Endodermal cell (in vitro differentiated cells): ENCODE data around the gene ATP12A. TPM values are rescaled to one million over a fixed set of nuclear protein-coding genes. Genes with fewer than 3 reads are reported as not detected.
A peak's percentile ranks its signal among the peaks of the same experiment; 100 is the strongest.

Source experiments
- DNase-seq: peaks from one replicate; pipeline ENCODE4 v3.0.0-alpha.2; 2017
- H3K27ac ChIP-seq: 2 replicates; pipeline ENCODE4 v1.5.1; 2013; ENCODE audit warnings: mild to moderate bottlenecking, low read depth, low read length, moderate library complexity
- H3K27me3 ChIP-seq: 2 replicates; pipeline ENCODE4 v1.6.1; 2013; ENCODE audit warnings: mild to moderate bottlenecking, low read length, moderate library complexity; ENCODE audit not compliant: insufficient read depth, control insufficient read depth, poor library complexity, severe bottlenecking
- H3K36me3 ChIP-seq: 2 replicates; pipeline ENCODE4 v1.7.0; 2013; ENCODE audit warnings: mild to moderate bottlenecking, low read length, moderate library complexity; ENCODE audit not compliant: control insufficient read depth, insufficient read depth
- H3K4me1 ChIP-seq: one replicate; pipeline ENCODE4 v1.7.0; 2013; ENCODE audit warnings: low read length; ENCODE audit not compliant: control insufficient read depth, insufficient read depth
- H3K4me3 ChIP-seq: 2 replicates; pipeline ENCODE4 v1.5.1; 2013; ENCODE audit warnings: mild to moderate bottlenecking, low read length, moderate library complexity
- H3K9ac ChIP-seq: 2 replicates; pipeline ENCODE4 v1.6.1; 2013; ENCODE audit warnings: mild to moderate bottlenecking, low read length, moderate library complexity; ENCODE audit not compliant: poor library complexity, severe bottlenecking; ENCODE audit errors: extremely low read depth
- H3K9me3 ChIP-seq: 2 replicates; pipeline ENCODE4 v1.6.1; 2013; ENCODE audit warnings: mild to moderate bottlenecking, low read length, moderate library complexity; ENCODE audit not compliant: control insufficient read depth
- H3K27ac Mint-ChIP-seq: 2 replicates; pipeline ENCODE4 v1.8.0; 2020; ENCODE audit warnings: mixed read lengths
- H3K27me3 Mint-ChIP-seq: 2 replicates; pipeline ENCODE4 v1.8.0; 2021; ENCODE audit warnings: mild to moderate bottlenecking, mixed read lengths; ENCODE audit not compliant: insufficient read depth
- H3K36me3 Mint-ChIP-seq: 2 replicates; pipeline ENCODE4 v1.8.0; 2020; ENCODE audit warnings: low read depth, mixed read lengths
- H3K4me1 Mint-ChIP-seq: 2 replicates; pipeline ENCODE4 v1.8.0; 2020; ENCODE audit warnings: mixed read lengths
- H3K4me3 Mint-ChIP-seq: 2 replicates; pipeline ENCODE4 v1.8.0; 2020; ENCODE audit warnings: mild to moderate bottlenecking, moderate library complexity, mixed read lengths
- H3K9me3 Mint-ChIP-seq: 2 replicates; pipeline ENCODE4 v1.8.0; 2020; ENCODE audit warnings: mild to moderate bottlenecking, mixed read lengths
- CTCF ChIP-seq: fragments of 200-600 bp; sonication (generic); conservative IDR thresholded peaks from 2 replicates; pipeline ENCODE4 v1.5.0; 2021; ENCODE audit warnings: antibody characterized with exemption, mild to moderate bottlenecking
- WGBS, 2 experiments: methylation state at CpG; one replicate each; pipeline versions ENCODE4 v1.1.5 to v1.1.7; 2013; ENCODE audit warnings: missing lambda C conversion rate in 2 of 2, mixed read lengths in 1 of 2; ENCODE audit not compliant: insufficient coverage in 1 of 2, insufficient read length in 1 of 2; 5-methylcytosine and 5-hydroxymethylcytosine counted together
- total RNA-seq, 2 donors: library from RNA; stranded (reverse); fragmentation: NEBNext Ultra II Directional in 1 of 2; extraction: Animal tissue kit (Norgen Biotek cat#: 25700) in 1 of 2; gene quantifications; 2 replicates in 1 of 2; 3 replicates in 1 of 2; pipeline ENCODE4 v1.2.1, GENCODE V29; 2021

ATP12A gene
- total RNA-seq, 2 donors from 2014 or later: 4.9 to 10.5 TPM

GRCh38 chr13:24734950-24735349 is 54.7 kb downstream of the ATP12A start:
- Histone ChIP-seq H3K27ac (no peak overlapping the region), H3K4me1 (no peaks in the 10 kb centered on the region)
- no peak for TF ChIP-seq CTCF

DNA sequence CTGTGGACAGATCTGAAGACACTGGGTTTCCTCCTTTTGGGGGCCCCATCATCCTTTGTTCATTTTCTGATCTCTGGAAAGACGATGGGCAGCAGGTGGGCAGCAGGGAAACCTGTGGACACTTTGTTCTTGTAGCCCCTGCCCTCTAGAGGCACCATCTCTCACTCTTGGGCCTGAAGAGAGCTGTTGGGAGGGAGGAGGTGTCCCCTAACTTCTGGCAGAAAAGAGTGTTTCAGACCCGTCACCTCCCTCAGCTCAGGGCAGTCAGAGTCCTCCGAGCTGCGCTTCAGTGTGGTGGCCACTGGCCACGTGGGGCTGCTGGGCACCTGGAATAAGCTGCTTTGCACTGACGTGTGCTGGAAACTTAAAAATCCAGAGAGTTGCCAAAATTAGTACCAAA is 56.8 kb downstream of the ATP12A start:
- H3K9me3 ChIP-seq: peaks cover 7% of the 10 kb centered on the region
- DNase-seq: peak; percentile 71
- Mint-ChIP-seq H3K27ac (no peak overlapping the region), H3K4me1 (no peaks in the 10 kb centered on the region), H3K27me3 (peaks cover 8% of the 10 kb centered on the region), H3K9me3 (peaks cover 8% of the 10 kb centered on the region), H3K4me3 (no peak overlapping the region), H3K36me3 (no peaks in the 10 kb centered on the region)
- 70 to 89% methylated on average over 3 to 6 of the region's 6 CpGs for WGBS, 2 experiments
- H3K36me3 ChIP-seq: no peaks in the 10 kb centered on the region
- no peak overlapping the region for H3K27ac ChIP-seq
- H3K4me3 ChIP-seq: no peak overlapping the region
- peaks cover 3% of the 10 kb centered on the region for H3K4me1 ChIP-seq
- no peaks in the 10 kb centered on the region for H3K27me3 ChIP-seq
- no peak overlapping the region for H3K9ac ChIP-seq
- TF ChIP-seq CTCF: peak; percentile 41

More at GRCh38 chr13:24734950-24735349, 54.7 kb downstream of the ATP12A start:
- no peak overlapping the region for H3K4me3 ChIP-seq
- Mint-ChIP-seq H3K4me1 (no peaks in the 10 kb centered on the region), H3K27ac (no peak overlapping the region), H3K27me3 (peaks cover 4% of the 10 kb centered on the region), H3K4me3 (no peak overlapping the region), H3K36me3 (peaks cover 4% of the 10 kb centered on the region), H3K9me3 (peaks cover 23% of the 10 kb centered on the region)
- WGBS, 2 experiments: 88 to 90% methylated on average over 4 of the region's 4 CpGs
- no peaks in the 10 kb centered on the region for H3K36me3 ChIP-seq
- no peak overlapping the region for H3K9ac ChIP-seq
- H3K9me3 ChIP-seq: peaks cover 17% of the 10 kb centered on the region
- no peaks in the 10 kb centered on the region for H3K27me3 ChIP-seq
- no peak for DNase-seq

GRCh38 chr13:24738366-24738847 is 58.2 kb downstream of the ATP12A start:
- H3K9ac ChIP-seq: no peak overlapping the region
- H3K36me3 ChIP-seq: no peaks in the 10 kb centered on the region
- Mint-ChIP-seq H3K36me3 (no peaks in the 10 kb centered on the region), H3K4me3 (no peak overlapping the region), H3K4me1 (no peaks in the 10 kb centered on the region), H3K27ac (no peak overlapping the region), H3K27me3 (peaks cover 19% of the 10 kb centered on the region), H3K9me3 (no peaks in the 10 kb centered on the region)
- TF ChIP-seq CTCF: no peak
- H3K9me3 ChIP-seq: no peaks in the 10 kb centered on the region
- H3K4me1 ChIP-seq: peaks cover 3% of the 10 kb centered on the region
- no peak overlapping the region for H3K27ac ChIP-seq
- DNase-seq: no peak
- H3K27me3 ChIP-seq: peaks cover 7% of the 10 kb centered on the region
- 90 to 95% methylated on average over 4 to 5 of the region's 5 CpGs for WGBS, 2 experiments
- no peak overlapping the region for H3K4me3 ChIP-seq
